GM19395 (cell line): ENCODE results near the gene SCRT2.

Experiments used
- ATAC-seq: cut with Tn5 transposase; IDR thresholded peaks from one replicate; pipeline ENCODE4 v1.9.1; 2021; ENCODE audit warnings: mild to moderate bottlenecking, moderate library complexity; ENCODE audit not compliant: unreplicated experiment

SCRT2 gene

DNA sequence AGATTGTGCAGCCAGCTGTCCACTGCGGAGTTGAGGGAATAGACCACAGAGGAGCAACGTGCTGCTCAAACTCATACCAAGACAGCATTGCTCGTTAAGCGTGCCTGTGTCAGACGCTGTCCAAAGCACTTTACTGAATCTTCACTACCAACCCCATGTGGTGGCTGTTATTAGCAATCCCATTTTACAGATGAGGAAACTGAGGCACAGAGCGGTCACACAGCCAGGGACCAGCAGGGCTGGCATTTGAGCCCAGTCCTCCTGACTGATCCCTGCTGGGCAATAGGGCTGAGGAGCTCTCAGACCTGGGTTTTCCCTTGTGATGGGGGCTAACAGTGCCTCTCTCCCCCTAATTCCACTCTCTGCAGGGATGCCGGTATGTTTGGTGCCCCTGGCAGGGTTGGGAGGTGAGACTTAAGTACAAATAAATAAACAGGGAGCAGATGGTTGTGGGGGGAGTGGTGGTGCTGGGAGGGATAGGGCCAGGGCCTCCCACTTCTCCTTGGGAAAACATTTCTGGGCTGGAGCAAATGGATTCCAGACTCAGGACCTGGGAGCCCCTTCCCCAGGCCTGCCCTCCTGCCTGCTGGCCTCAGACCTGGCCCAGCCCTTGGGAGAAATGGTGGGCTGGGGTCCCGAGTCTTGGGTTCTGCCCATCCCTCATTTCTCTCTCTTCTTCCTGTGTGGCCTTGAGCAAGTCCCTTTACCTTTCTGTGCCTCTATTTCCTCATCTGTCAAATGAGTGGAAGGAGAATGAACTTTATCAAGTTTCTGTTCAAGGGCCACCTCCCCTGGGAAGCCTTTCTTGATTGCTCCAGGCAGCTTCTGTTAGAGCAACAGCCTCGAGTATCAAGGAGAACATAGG is 40.3 kb downstream of the SCRT2 start:
- no peak for ATAC-seq

DNA sequence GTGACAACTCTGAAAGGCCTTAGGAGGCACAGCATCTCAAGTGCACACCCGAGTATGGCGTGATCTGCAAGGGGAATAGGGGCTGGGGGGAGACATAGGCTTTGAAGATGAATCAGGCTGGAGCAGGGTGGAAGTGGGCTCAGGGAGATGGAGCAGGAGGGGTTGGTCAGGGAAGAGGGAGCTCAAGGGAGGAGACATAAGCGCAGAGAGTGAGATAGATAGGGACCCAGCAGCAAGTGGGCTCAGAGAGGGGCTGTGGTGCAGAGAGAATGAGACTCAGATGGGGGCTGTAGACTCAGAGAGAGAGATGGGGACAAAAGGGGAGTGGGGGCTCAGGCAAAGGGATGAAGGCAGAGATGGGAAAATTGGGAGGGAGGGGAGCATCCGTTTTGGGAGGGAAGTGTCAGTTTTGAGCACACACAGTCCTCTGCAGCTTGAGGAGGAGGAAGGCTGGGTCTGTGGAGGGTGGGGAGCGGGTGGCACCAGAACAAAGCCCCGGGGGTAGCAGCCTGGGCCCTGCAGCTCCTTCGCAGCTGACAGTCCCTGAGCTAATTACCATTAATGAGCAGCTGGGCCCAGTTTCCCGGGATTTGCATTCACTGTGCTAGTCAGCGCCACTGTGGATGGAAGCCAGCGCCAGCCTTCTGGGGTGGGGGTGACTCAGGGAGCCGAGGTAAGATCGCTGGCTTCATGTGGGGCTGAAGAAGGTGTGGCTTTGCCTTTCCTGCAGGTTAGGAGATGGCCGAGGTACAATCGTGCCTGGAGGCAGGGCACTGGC is 41.3 kb downstream of the SCRT2 start:
- ATAC-seq: no peak

DNA sequence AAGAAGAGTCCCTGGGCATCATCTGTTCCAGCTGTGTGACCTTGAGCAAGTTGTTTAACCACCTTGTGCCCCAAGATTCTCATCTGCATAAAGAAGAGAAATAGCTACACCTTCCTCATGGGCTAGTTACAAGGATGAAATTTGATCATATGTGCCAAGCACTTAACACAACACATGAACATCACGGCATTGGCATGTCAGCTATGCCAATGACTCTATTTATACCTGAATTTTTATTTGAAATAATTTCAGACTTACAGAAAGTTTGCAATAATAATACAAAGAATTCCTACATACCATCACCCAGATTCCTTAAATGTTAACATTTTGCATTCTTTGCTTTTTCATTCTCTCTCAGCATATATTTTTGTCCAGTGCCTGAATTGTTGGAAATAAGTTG is 44.5 kb downstream of the SCRT2 start:
- no peak for ATAC-seq

DNA sequence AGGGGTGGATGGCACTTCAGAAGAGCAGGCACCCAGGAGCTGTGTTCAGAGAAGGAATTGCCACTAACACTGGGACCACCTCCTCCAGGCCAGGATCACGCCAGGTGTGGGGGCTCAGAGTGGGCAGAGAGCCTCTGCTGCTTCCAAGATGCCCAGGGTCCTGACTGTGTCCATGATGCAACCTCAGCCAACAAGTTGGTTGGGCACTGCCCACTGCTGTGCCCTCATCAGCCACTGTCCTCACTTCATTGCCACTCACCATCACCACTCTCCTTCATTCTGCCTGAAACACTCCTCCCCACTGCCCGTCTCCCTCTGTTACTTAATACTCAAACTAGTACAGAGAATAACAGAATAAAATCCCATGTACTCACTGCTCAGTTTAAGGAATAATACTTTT is 49.0 kb downstream of the SCRT2 start:
- no peak for ATAC-seq

DNA sequence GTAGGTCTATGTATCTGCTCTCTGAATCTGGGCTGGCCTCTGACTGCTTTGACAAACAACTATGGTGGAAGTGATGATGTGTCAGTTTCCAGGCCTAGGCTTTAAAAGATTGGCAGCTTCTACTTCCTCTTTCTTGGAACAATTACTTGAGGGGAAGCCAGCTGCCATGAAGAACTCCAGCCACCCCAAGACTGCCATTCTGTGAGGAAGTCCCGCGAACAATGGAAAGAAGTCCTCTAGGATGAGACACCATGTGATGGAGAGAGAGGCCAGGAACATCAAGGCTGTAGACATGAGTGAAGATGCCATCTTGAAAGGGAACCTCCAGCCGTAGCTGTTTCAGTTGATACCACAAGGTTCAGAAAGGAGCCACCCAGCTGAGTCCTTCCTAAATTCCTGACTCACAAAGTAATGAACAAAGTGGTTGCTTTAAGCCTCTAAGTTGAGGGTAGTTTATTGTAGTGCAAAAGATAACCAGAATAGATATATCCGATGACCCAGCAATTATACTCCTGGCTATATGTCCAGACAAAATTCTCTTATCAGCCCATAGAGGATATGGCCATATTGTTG is 50.2 kb downstream of the SCRT2 start:
- ATAC-seq: no peak

DNA sequence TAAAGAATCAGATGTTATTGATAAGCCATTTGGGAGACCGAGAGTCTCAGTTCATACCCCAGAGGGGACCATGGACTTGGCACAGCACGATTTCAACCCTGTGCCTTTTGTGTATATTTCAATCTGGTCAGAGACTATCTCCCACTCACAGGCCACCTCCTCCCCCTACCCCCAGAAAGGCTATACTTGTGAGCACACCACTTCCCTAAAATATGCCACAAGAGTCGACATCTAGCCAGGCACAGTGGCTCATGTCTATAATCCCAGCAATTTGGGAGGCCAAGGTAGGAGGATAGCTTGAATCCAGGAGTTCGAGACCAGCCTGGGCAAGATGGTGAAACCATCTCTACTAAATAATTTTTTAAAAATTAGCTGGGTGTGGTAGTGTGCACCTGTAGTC is 51.9 kb downstream of the SCRT2 start:
- ATAC-seq: no peak

DNA sequence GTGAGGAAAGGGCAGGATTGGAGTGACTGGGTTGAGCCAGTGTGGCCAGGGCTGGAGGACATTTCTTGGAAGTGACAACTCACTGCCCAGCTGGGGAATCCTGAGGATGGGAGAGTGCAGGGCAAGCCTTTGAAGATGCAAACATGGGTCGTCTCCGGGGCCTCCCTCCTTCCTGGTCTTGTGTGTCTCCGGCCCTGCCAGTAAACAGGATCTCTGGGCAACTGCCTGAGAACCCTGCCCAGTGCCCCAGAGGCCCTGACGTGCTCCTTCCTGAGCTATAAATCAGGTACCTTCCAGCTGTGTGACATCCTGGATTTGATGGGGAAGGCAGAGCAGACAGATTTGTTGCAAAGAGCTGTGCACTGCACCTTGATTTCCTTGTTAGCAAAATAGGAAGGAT is 52.6 kb downstream of the SCRT2 start:
- no peak for ATAC-seq

DNA sequence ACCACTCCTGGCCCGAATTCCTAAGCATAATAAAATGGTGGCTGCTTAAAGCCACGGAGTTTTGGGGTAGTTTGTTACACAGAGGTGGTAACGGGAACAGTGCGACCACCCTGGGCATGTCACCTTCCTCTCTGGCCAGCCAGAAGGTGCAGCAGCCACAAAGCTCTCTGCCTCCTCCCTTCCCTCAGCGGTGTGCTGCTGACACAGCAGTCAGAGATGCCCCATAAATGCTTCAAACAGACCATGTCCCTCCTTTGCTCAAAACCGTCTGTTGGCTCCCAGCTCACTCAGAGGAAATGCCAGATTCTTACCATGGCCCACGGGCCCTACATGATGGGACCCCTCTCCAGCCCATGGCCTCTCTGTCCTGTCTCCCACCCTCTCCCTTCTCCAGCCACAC is 53.4 kb downstream of the SCRT2 start:
- ATAC-seq: no peak

DNA sequence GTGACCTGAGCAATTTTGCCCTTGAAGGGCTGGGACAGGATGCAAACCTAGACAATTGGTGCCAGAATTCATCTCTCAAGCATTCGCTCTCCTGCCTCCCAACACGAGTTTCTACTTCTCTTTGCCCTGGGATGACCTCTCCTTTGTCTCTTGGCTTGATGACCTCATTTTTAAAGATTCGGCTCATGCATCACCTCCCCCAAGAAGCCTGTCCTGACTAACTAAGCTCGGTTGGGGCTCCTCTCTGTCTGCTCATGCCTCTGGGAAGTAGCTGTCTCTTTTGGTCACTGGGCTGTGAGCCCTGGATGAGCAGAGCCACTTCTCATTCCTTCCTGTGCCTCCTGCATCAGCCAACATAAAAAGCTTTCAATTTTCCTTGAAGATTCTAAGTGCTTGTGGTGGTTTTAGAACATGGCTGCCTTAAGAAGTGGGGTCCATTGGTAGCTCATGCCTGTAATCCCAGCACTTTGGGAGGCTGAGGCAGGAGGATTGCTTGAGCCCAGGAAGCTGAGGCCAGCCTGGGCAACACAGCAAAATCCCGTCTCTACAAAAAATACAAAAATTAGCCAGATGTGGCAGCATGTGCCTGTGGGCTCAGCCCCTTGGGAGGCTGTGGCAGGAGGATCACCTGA is 54.4 kb downstream of the SCRT2 start:
- no peak for ATAC-seq

DNA sequence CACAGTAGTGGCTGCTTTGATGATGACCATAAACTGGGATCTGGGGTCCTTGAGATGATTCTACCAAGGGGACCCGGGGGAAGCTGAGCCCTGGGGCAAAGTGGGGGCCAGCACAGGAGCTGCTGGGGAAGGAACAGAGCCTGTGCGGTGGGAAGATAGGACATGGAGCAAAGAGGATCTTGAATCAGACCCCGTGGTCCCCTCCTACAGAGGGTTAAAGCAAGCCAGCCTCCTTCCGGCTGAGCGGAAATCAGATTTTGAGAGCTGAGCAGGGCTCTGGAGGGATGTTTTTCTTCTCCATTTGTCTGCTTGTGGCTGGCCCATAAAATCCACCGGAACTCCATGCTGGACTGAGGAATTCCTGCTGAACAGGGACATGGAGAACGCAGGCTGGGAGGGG is 55.4 kb downstream of the SCRT2 start:
- no peak for ATAC-seq

DNA sequence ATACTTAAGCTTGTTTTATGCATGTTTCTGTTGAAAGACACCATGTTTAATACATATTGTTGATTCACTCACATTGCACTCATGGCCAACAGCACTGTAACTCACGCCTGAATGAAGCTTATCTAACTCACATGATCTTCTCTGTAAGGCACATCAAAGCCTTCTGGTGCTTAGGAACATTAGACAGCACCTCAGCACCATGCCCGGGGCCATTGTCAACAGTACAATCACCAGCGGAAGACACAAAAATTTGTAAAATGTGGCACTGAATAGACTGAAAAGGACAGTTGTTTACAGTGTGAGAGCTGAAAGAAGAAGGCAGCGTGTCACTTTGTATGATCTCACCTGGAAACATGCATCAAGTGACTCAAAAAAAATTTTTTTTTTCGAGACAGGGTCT is 56.6 kb downstream of the SCRT2 start:
- no peak for ATAC-seq

DNA sequence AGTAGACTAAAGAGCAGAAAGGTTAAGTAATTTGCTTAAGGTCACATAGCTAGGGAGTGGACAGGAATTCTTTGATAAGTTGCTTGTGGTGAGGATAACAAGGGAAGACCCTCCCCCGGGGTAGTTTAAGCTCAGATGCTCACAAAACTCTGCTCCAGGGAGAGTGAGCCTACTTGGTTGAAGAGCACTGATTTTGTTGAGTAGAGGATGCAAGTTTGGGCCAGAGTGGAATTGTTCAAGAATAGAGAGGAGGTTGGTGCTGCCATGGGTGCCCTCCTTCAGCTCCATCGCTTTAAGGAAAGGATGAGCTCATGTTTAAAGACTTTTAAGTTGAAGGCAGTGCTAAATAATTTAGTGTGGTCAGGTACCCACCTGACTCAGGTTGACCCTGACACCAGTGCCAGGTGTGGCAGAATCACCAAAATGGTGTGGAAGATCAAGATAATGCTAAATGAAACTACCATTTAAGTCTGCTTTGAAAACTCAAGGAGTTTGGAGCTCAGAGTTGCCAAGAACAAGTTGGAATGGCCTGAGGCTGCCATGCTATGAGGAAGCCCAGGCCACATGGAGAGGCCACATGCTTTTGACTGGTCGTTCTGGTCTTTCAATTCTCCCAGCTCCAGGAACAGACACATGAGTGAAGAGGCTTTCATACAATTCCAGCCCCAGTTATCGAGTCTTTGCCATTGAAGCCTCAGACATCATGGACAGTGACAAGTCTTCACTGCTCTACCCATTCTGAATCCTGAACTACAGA is 57.5 kb downstream of the SCRT2 start:
- ATAC-seq: no peak

DNA sequence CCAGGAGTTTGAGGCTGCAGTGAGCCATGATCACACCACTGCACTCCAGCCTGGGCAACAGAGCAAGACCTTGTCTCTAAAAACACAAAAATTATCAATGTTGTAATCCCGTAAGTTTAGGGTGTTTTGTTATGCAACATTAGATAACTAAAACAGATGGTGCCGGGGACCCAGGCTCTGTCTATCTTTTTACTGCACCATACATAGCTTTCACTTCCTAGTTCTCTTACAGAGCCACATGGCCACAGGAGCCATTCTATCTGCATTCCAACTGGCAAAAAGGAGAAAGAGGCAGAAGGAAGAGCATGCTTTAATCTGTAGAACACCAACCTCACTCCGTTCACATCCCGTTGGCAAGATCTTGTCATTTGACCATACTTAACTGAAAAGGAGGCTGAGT is 60.1 kb downstream of the SCRT2 start:
- no peak for ATAC-seq

DNA sequence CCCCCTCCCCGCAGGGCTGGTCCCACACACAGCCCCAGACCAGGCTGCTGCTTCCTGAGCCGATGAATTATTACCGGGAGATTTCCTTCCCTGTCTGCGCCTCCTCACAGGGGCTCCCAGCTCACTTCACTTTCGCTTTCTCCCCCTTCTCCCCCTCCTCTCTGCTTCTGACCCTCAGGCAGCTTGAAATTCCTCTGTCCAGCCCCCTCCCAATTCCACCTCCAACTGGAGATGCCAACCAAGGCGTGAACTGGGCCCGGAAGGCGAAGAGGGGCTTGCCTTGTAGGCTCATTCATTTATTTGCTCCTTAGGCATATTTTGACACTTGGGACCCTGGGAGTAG is 63.8 kb downstream of the SCRT2 start:
- no peak for ATAC-seq
